ENCODE data around the gene LAMTOR3. TPM values are rescaled to one million over a fixed set of nuclear protein-coding genes. Genes with fewer than 3 reads are reported as not detected.

The LAMTOR3 gene
- total and polyA plus RNA-seq, 9 of the 15 experiments (the other 6 are each of a cell fraction or from before 2014, with no cell fraction given), result 17.9 to 146 (median 59.4) TPM

DNA sequence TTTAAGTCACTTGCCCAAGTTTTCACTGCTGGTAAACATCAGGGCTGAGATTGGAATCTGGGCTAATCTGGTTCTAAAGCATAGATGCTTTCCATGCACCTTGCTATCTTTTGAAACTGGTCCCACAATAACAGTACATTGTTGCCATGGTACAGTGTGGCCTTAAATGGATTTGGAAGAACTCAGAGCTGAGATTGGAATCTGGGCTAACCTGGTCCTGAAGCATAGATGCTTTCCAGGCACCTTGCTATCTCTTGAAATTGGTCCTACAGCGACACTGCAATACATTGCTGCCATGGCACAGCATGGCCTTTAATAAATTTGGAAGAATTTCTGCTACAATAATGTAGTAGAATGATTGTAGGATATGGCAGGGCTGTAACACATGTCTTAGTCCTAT, 49.0 kb downstream of the LAMTOR3 start:
- 100% methylated on average over 1 of the region's 1 CpG for WGBS (ENCODE audit: insufficient coverage, low coverage, missing lambda C conversion rate)
- ATAC-seq (no peak), FAIRE-seq (no peak), DNase-seq (ENCODE audit: extremely low read depth in 1 of 4, low spot score in 3 of 4) (no peak)
- 0 out of 4 replicates have a peak, but pooled peaks of 1 of the 2 experiments have one; percentile 17 for TF ChIP-seq KDM1A (IDR thresholded peaks at IDR 0.05)
- TF ChIP-seq FOXJ2 (tag; IDR thresholded peaks at IDR 0.05), result peak; percentile 86
- no peak for TF ChIP-seq ZNF41 (CRISPR knock-in tag; conservative IDR thresholded peaks at IDR 0.05)
- Histone ChIP-seq H3K9me1 (ENCODE audit: control insufficient read depth, insufficient read depth, low read length) (no peaks in the 10 kb centered on the region), H2AFZ (ENCODE audit: low read depth, low read length) (no peak overlapping the region), H4K20me1 (replicated peaks; ENCODE audit: control insufficient read depth, insufficient read depth, low read length) (no peaks in the 10 kb centered on the region), H3K27me3 (ENCODE audit: control insufficient read depth in 2 of 2, insufficient read depth in 2 of 2, low read length in 2 of 2) (no peaks in the 10 kb centered on the region), H3K79me2 (ENCODE audit: control insufficient read depth, insufficient read depth, low read length) (no peaks in the 10 kb centered on the region), H3K4me2 (ENCODE audit: insufficient read depth, low read length) (no peak overlapping the region), H3K27ac (ENCODE audit: extremely low read depth, low read depth, low read length) (no peak overlapping the region), H3K9ac (ENCODE audit: insufficient read depth in 1 of 2, low read depth in 2 of 2, low read length in 2 of 2) (no peak overlapping the region), H3K36me3 (ENCODE audit: control insufficient read depth, insufficient read depth, low read length) (no peaks in the 10 kb centered on the region), H3K4me3 (no peak overlapping the region), H3K4me1 (replicated peaks in 1 of 2; ENCODE audit: control insufficient read depth in 2 of 2, insufficient read depth in 2 of 2, low read length in 2 of 2) (peaks cover 0 to 26% of the 10 kb centered on the region in 2 experiments; a peak in 2 of 5 replicates), H3K9me3 (replicated peaks; ENCODE audit: control insufficient read depth, insufficient read depth, low read depth, low read length) (no peaks in the 10 kb centered on the region)
- in situ Hi-C loops (cut with MboI) (no loop called here), intact Hi-C loops (cut with micrococcal nuclease) (no loop called here)
- ChIA-PET POLR2A (interaction anchor here (0.9 kb wide), 1 partner anchor 14 kb away, joined by 3 read pairs; no protein-coding TSS in a partner anchor), CTCF (ENCODE audit: low intra/inter-chr PET ratio) (no interaction called here)
- BruUV-seq (replicated peaks), result no TSS peak

GRCh38 chr4:99844048-99844447, 50.2 kb downstream of the LAMTOR3 start:
- peak; percentile 35 for FAIRE-seq
- no TSS peak for BruUV-seq (replicated peaks)
- intact Hi-C loops (cut with micrococcal nuclease), result no loop called here
- TF ChIP-seq THRAP3 (IDR thresholded peaks at IDR 0.05; ENCODE audit: borderline replicate concordance) (no peak), CREB3L1 (IDR thresholded peaks at IDR 0.05; ENCODE audit: borderline replicate concordance, low read depth) (no peak), SP1 (CRISPR knock-in tag; IDR thresholded peaks at IDR 0.05) (0 out of 2 replicates have a peak, but pooled peaks have one; percentile 20), POLR2H (tag; IDR thresholded peaks at IDR 0.05; ENCODE audit: low read depth) (peak; percentile 72; the same call in 1 of the 2 replicates), GABPA (tag; conservative IDR thresholded peaks at IDR 0.05; ENCODE audit: low read depth) (peak; percentile 83), MAZ (CRISPR knock-in tag; conservative IDR thresholded peaks at IDR 0.05 in 1 of 2, IDR thresholded peaks at IDR 0.05 in 1 of 2) (peak in 1 of 2 experiments; percentile 60; a peak in 1 of 4 replicates), FOSL1 (tag; conservative IDR thresholded peaks at IDR 0.05) (no peak)

More at GRCh38 chr4:99844048-99844447, 50.2 kb downstream of the LAMTOR3 start:
- Histone ChIP-seq H3K9ac (ENCODE audit: insufficient read depth in 1 of 2, low read depth in 2 of 2, low read length in 2 of 2) (peak overlapping the region in 1 of 2 experiments; percentile 78; a peak in 2 of 4 replicates), H3K36me3 (ENCODE audit: control insufficient read depth, insufficient read depth, low read length) (no peaks in the 10 kb centered on the region), H3K27ac (ENCODE audit: extremely low read depth, low read depth, low read length) (peak overlapping the region; percentile 95), H2AFZ (ENCODE audit: low read depth, low read length) (peak overlapping the region; percentile 68), H3K9me3 (replicated peaks; ENCODE audit: control insufficient read depth, insufficient read depth, low read depth, low read length) (no peaks in the 10 kb centered on the region), H3K27me3 (ENCODE audit: control insufficient read depth in 2 of 2, insufficient read depth in 2 of 2, low read length in 2 of 2) (no peaks in the 10 kb centered on the region), H3K9me1 (ENCODE audit: control insufficient read depth, insufficient read depth, low read length) (no peaks in the 10 kb centered on the region), H3K4me3 (no peak overlapping the region), H3K79me2 (ENCODE audit: control insufficient read depth, insufficient read depth, low read length) (no peaks in the 10 kb centered on the region), H3K4me1 (replicated peaks in 1 of 2; ENCODE audit: control insufficient read depth in 2 of 2, insufficient read depth in 2 of 2, low read length in 2 of 2) (peaks cover 0 to 26% of the 10 kb centered on the region in 2 experiments; a peak in 3 of 5 replicates), H3K4me2 (ENCODE audit: insufficient read depth, low read length) (peak overlapping the region; percentile 70), H4K20me1 (replicated peaks; ENCODE audit: control insufficient read depth, insufficient read depth, low read length) (no peaks in the 10 kb centered on the region)
- in situ Hi-C loops (cut with MboI), result no loop called here
- CTCF ChIA-PET (ENCODE audit: low intra/inter-chr PET ratio), result no interaction called here
- peak; percentile 40; the same call in 2 of the 3 replicates for ATAC-seq
- POLR2A ChIA-PET, result interaction anchor here (1.0 kb wide), 1 partner anchor 10 kb away, joined by 4 read pairs; no protein-coding TSS in a partner anchor
- peak in 1 of 4 experiments; percentile 61 for DNase-seq (ENCODE audit: extremely low read depth in 1 of 4, low spot score in 3 of 4)
- 61% methylated on average over 7 of the region's 7 CpGs for WGBS (ENCODE audit: insufficient coverage, low coverage, missing lambda C conversion rate)
